Neural progenitor cell (in vitro differentiated cells): ENCODE data around the gene OR6A2. TPM values are rescaled to one million over a fixed set of nuclear protein-coding genes. Genes with fewer than 3 reads are reported as not detected.

Source experiments
- DNase-seq: peaks from one replicate; pipeline ENCODE4 v3.0.0-alpha.2; 2016; ENCODE audit warnings: low spot score
- H2AFZ ChIP-seq: fragments of 200-600 bp; sonication (generic); replicated peaks from 2 replicates; pipeline ENCODE4 v1.6.1; 2016; ENCODE audit warnings: antibody characterized with exemption
- H3F3A ChIP-seq: fragments of 200-600 bp; sonication (generic); 2 replicates; pipeline ENCODE4 v1.6.1; 2016; ENCODE audit warnings: antibody characterized with exemption, low read depth
- H3K27ac ChIP-seq: fragments of 200-600 bp; sonication (generic); 2 replicates; pipeline ENCODE4 v1.5.1; 2016; ENCODE audit warnings: mild to moderate bottlenecking
- H3K27me3 ChIP-seq: fragments of 200-600 bp; sonication (generic); 2 replicates; pipeline ENCODE4 v1.6.1; 2016; ENCODE audit warnings: mild to moderate bottlenecking, moderate library complexity
- H3K36me3 ChIP-seq: fragments of 200-600 bp; sonication (generic); 2 replicates; pipeline ENCODE4 v1.5.1; 2016
- H3K4me1 ChIP-seq: fragments of 200-600 bp; sonication (generic); 2 replicates; pipeline ENCODE4 v1.6.1; 2016; ENCODE audit warnings: mixed run types
- H3K4me2 ChIP-seq: fragments of 200-600 bp; sonication (generic); 2 replicates; pipeline ENCODE4 v1.6.1; 2016
- H3K4me3 ChIP-seq: fragments of 200-600 bp; sonication (generic); 2 replicates; pipeline ENCODE4 v1.5.1; 2016
- H3K79me2 ChIP-seq: fragments of 200-600 bp; sonication (generic); 2 replicates; pipeline ENCODE4 v1.6.1; 2016; ENCODE audit warnings: low read depth
- H3K9ac ChIP-seq: fragments of 200-600 bp; sonication (generic); 2 replicates; pipeline ENCODE4 v1.6.1; 2016
- H3K9me3 ChIP-seq: fragments of 200-600 bp; sonication (generic); 2 replicates; pipeline ENCODE4 v1.5.1; 2016; ENCODE audit warnings: low read depth
- H4K20me1 ChIP-seq: fragments of 200-600 bp; sonication (generic); 2 replicates; pipeline ENCODE4 v1.6.1; 2016; ENCODE audit warnings: low read depth
- H3K27ac Mint-ChIP-seq: 3 replicates; pipeline ENCODE4 v1.8.0; 2021; ENCODE audit warnings: mixed read lengths
- H3K27me3 Mint-ChIP-seq: 2 replicates; pipeline ENCODE4 v1.8.0; 2022; ENCODE audit warnings: low read depth, mild to moderate bottlenecking, inconsistent platforms, moderate library complexity, mixed read lengths; ENCODE audit not compliant: insufficient read depth
- H3K36me3 Mint-ChIP-seq: 3 replicates; pipeline ENCODE4 v1.8.0; 2021; ENCODE audit warnings: mixed read lengths
- H3K4me1 Mint-ChIP-seq: 3 replicates; pipeline ENCODE4 v1.8.0; 2021; ENCODE audit warnings: mixed read lengths
- H3K4me3 Mint-ChIP-seq: 3 replicates; pipeline ENCODE4 v1.8.0; 2021; ENCODE audit warnings: mild to moderate bottlenecking, moderate library complexity, mixed read lengths
- H3K9me3 Mint-ChIP-seq: 3 replicates; pipeline ENCODE4 v1.8.0; 2020; ENCODE audit warnings: mixed read lengths
- EZH2 ChIP-seq: fragments of 200-600 bp; sonication (generic); IDR thresholded peaks from 2 replicates; pipeline ENCODE4 v1.6.1; 2017; ENCODE audit warnings: antibody characterized with exemption, mild to moderate bottlenecking, moderate library complexity
- EZH2phosphoT487 ChIP-seq: fragments of 200-600 bp; sonication (generic); IDR thresholded peaks from 2 replicates; pipeline ENCODE4 v1.6.1; 2017; ENCODE audit warnings: antibody characterized with exemption
- total RNA-seq: library from RNA; depleted of rRNA; stranded (reverse); fragments of >200 nt; gene quantifications from 2 replicates; pipeline ENCODE4 v1.2.3, GENCODE V29; 2015; ENCODE audit warnings: low replicate concordance
- TF ChIP-seq, protein P1 (sequence below): fragments of 200-600 bp; sonication (generic); IDR thresholded peaks from 2 replicates; pipeline ENCODE4 v1.5.1; 2017; ENCODE audit warnings: antibody characterized with exemption, mild to moderate bottlenecking

OR6A2 gene
- total RNA-seq, 1 donor from 2014 or later, result 0.36 TPM

DNA sequence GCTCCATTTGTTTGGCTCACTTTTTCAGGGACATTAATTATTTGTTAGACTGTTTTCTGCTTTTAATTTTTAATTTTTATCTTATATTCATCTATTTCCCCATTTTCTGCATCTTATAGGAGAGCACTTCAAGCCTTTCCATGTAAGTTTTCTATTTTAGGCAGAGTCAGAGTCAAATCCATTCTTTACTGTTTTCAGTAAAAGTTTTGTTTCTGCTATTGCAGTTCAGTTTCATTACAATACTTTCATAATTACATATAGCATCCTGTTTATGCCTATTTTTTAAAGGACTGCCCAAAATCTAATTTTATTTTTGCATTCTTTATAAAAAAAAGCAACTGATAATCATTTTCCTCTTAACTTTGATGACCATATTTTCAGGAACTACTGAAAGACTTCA is 42.2 kb upstream of the OR6A2 start:
- Histone ChIP-seq H2AFZ (no peak overlapping the region), H3K27ac (no peak overlapping the region), H3K79me2 (no peaks in the 10 kb centered on the region), H3K36me3 (peaks cover 4% of the 10 kb centered on the region), H4K20me1 (no peaks in the 10 kb centered on the region), H3K27me3 (no peaks in the 10 kb centered on the region), H3K4me3 (no peak overlapping the region), H3K4me1 (peaks cover 18% of the 10 kb centered on the region), H3F3A (peaks cover 16% of the 10 kb centered on the region), H3K4me2 (no peak overlapping the region), H3K9ac (no peak overlapping the region), H3K9me3 (no peaks in the 10 kb centered on the region)
- TF ChIP-seq, protein P1, sequence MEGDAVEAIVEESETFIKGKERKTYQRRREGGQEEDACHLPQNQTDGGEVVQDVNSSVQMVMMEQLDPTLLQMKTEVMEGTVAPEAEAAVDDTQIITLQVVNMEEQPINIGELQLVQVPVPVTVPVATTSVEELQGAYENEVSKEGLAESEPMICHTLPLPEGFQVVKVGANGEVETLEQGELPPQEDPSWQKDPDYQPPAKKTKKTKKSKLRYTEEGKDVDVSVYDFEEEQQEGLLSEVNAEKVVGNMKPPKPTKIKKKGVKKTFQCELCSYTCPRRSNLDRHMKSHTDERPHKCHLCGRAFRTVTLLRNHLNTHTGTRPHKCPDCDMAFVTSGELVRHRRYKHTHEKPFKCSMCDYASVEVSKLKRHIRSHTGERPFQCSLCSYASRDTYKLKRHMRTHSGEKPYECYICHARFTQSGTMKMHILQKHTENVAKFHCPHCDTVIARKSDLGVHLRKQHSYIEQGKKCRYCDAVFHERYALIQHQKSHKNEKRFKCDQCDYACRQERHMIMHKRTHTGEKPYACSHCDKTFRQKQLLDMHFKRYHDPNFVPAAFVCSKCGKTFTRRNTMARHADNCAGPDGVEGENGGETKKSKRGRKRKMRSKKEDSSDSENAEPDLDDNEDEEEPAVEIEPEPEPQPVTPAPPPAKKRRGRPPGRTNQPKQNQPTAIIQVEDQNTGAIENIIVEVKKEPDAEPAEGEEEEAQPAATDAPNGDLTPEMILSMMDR, result no peak
- TF ChIP-seq EZH2 (no peak), EZH2phosphoT487 (no peak)
- Mint-ChIP-seq H3K9me3 (peaks cover 14% of the 10 kb centered on the region), H3K27ac (no peak overlapping the region), H3K36me3 (no peaks in the 10 kb centered on the region), H3K4me3 (no peak overlapping the region), H3K4me1 (peaks cover 9% of the 10 kb centered on the region), H3K27me3 (peaks cover 3% of the 10 kb centered on the region)
- no peak for DNase-seq

DNA sequence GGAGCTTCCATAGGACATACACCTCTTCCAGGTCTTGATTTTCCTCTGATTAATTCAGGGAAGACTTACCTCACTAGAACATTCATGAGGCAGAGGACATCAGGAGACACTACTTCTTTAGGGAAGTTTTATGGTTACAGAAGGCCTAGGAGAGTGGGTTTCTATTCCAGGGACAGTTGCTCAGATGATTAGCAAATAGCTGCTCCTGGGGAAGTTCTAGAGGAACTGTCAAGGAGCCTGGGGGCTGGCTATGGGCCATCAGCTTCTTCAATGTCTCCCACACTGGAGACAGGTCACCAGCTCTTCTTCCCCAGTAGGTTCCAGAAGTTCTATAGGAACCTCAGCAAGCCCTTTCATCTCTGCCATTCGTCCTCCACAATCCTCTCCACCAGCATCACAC is 34.5 kb upstream of the OR6A2 start:
- no peak overlapping the region for H3K27ac ChIP-seq
- no peaks in the 10 kb centered on the region for H3K27me3 ChIP-seq
- no peak overlapping the region for H2AFZ ChIP-seq
- DNase-seq, result no peak
- Mint-ChIP-seq H3K9me3 (no peaks in the 10 kb centered on the region), H3K36me3 (no peaks in the 10 kb centered on the region), H3K4me3 (no peak overlapping the region), H3K27me3 (peaks cover 2% of the 10 kb centered on the region), H3K27ac (peak overlapping the region; percentile 33), H3K4me1 (peaks cover 10% of the 10 kb centered on the region)
- TF ChIP-seq, protein P1, result no peak
- TF ChIP-seq EZH2phosphoT487 (no peak), EZH2 (no peak)
- no peak overlapping the region for H3K4me2 ChIP-seq
- H3K4me3 ChIP-seq, result no peak overlapping the region
- no peak overlapping the region for H3K9ac ChIP-seq
- no peaks in the 10 kb centered on the region for H3K9me3 ChIP-seq
- H3K4me1 ChIP-seq, result peaks cover 7% of the 10 kb centered on the region
- no peaks in the 10 kb centered on the region for H4K20me1 ChIP-seq
- H3K79me2 ChIP-seq, result no peaks in the 10 kb centered on the region
- H3F3A ChIP-seq, result no peaks in the 10 kb centered on the region
- no peaks in the 10 kb centered on the region for H3K36me3 ChIP-seq

DNA sequence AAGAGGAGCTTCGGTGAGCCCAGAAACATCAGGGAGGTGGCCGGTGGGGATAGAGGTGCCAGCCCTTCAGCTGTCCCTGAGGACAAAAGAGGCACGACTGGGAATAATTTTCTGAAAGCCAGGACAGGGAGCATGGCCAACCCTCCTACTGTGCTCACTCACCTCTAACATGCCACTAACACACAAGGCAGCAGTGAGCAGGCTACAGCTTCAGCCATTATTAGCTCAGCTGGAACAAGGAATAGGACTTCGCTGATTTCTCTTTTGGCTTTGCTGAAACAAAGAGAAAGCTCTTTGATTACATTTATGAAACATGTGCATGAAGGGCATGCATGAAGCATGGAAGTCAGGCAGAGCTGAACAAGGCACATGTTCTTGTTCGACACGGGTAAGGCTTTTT is 33.9 kb upstream of the OR6A2 start:
- Histone ChIP-seq H3K79me2 (no peaks in the 10 kb centered on the region), H3K4me1 (peaks cover 7% of the 10 kb centered on the region), H3K9me3 (no peaks in the 10 kb centered on the region), H3K4me3 (no peak overlapping the region), H3K9ac (no peak overlapping the region), H3K36me3 (no peaks in the 10 kb centered on the region), H3K27me3 (no peaks in the 10 kb centered on the region), H3K4me2 (peak overlapping the region; percentile 18), H4K20me1 (no peaks in the 10 kb centered on the region), H2AFZ (no peak overlapping the region), H3F3A (no peaks in the 10 kb centered on the region), H3K27ac (no peak overlapping the region)
- H3K27me3 Mint-ChIP-seq, result peaks cover 5% of the 10 kb centered on the region
- H3K4me1 Mint-ChIP-seq, result peaks cover 10% of the 10 kb centered on the region
- no peak for TF ChIP-seq EZH2phosphoT487
- H3K27ac Mint-ChIP-seq, result peak overlapping the region; percentile 79
- H3K4me3 Mint-ChIP-seq, result peak overlapping the region; percentile 11
- H3K9me3 Mint-ChIP-seq, result no peaks in the 10 kb centered on the region
- no peak for DNase-seq
- H3K36me3 Mint-ChIP-seq, result no peaks in the 10 kb centered on the region

DNA sequence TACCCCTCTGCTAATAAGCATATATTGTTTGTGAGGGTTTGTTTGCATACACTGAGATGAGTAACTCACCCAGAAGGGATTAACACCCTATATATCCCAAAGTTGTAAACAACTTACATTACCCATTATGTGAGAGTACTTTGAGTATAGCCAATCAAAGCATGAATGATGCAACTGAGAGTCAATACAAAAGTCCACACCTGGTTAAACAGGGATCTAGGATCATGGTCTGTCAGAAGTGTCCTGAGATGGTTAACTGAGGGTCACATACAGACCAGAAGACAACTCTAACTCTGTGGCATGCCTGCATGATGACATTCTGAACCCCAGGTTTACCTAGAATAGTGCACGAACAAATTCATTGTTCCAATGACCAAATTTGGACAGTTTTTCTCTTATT is 28.6 kb upstream of the OR6A2 start:
- no peak overlapping the region for H3K4me2 ChIP-seq
- Mint-ChIP-seq H3K4me3 (no peak overlapping the region), H3K27ac (no peak overlapping the region), H3K4me1 (peaks cover 2% of the 10 kb centered on the region), H3K36me3 (no peaks in the 10 kb centered on the region), H3K9me3 (no peaks in the 10 kb centered on the region), H3K27me3 (peaks cover 3% of the 10 kb centered on the region)
- no peaks in the 10 kb centered on the region for H3K36me3 ChIP-seq
- H3K27ac ChIP-seq, result no peak overlapping the region
- H3K4me3 ChIP-seq, result no peak overlapping the region
- no peaks in the 10 kb centered on the region for H3K27me3 ChIP-seq
- TF ChIP-seq, protein P1, result no peak
- no peak for TF ChIP-seq EZH2phosphoT487
- TF ChIP-seq EZH2, result no peak
- H3F3A ChIP-seq, result no peaks in the 10 kb centered on the region
- H4K20me1 ChIP-seq, result no peaks in the 10 kb centered on the region
- no peak overlapping the region for H3K9ac ChIP-seq
- H2AFZ ChIP-seq, result no peak overlapping the region
- no peak for DNase-seq
- H3K9me3 ChIP-seq, result no peaks in the 10 kb centered on the region
- no peaks in the 10 kb centered on the region for H3K79me2 ChIP-seq
- peaks cover under 1% of the 10 kb centered on the region for H3K4me1 ChIP-seq
